VCaP (cell line): Measurements from ENCODE around the gene NID2.

ENCODE experiments used
- H3K27ac ChIP-seq: fragments of 450-650 bp; 2 replicates; pipeline ENCODE4 v1.5.1; 2017
- TF ChIP-seq, protein P1 (sequence below): fragments of 450-650 bp; conservative IDR thresholded peaks from 2 replicates; pipeline ENCODE4 v1.5.1; 2017; ENCODE audit warnings: mild to moderate bottlenecking, moderate library complexity

Gene NID2

DNA sequence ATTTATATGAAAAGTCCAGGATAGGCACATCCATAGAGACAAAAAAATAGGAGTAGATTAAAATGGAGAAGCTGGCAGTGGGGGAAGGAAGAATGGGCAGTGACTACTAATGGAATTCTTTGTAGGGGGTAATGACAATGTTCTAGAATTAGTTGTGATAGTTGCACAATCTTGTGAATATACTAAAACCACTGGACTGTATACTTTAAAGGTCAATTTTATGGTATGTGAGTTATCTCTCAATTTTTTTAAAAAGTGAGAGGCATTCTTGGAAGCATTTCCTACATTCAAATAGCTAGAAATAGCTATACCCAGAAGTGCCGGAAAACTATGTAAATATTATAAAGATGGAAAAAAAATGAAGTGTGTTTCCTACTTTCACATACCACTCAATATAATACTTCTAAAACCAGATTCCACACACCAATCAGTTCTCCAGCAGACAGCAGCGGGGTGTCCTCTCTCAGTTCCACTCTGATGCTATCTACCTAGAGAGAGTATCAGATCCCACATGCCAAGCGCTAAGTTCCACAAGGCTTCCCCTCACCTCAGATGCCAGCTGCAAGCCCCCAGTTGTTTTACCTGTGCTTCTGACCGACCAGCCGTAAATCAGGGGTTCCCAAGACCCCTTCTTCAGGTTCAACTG lies 41.7 kb upstream of the NID2 start:
- H3K27ac ChIP-seq = no peak overlapping the region
- TF ChIP-seq, protein P1, sequence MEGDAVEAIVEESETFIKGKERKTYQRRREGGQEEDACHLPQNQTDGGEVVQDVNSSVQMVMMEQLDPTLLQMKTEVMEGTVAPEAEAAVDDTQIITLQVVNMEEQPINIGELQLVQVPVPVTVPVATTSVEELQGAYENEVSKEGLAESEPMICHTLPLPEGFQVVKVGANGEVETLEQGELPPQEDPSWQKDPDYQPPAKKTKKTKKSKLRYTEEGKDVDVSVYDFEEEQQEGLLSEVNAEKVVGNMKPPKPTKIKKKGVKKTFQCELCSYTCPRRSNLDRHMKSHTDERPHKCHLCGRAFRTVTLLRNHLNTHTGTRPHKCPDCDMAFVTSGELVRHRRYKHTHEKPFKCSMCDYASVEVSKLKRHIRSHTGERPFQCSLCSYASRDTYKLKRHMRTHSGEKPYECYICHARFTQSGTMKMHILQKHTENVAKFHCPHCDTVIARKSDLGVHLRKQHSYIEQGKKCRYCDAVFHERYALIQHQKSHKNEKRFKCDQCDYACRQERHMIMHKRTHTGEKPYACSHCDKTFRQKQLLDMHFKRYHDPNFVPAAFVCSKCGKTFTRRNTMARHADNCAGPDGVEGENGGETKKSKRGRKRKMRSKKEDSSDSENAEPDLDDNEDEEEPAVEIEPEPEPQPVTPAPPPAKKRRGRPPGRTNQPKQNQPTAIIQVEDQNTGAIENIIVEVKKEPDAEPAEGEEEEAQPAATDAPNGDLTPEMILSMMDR = no peak

DNA sequence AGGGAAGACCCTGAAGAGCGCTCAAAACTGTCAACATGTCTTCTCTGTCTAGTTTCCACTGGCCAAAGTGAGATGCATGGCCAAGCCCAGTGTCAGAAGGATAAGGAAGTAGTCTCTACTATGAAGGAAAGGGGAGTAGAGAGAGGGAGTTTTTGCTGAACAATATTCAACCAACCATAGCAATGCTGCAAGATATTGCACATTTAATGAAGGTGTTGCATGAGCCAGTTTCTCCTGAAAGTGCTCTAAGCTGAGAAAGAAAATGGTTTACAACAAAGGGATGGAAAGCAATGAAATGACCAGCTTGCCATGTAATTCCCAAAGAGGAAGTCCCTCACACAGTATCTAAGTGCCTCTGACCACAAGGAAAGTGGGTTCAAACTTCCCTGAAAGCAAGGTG lies 40.0 kb upstream of the NID2 start:
- TF ChIP-seq, protein P1 = no peak
- no peak overlapping the region for H3K27ac ChIP-seq

DNA sequence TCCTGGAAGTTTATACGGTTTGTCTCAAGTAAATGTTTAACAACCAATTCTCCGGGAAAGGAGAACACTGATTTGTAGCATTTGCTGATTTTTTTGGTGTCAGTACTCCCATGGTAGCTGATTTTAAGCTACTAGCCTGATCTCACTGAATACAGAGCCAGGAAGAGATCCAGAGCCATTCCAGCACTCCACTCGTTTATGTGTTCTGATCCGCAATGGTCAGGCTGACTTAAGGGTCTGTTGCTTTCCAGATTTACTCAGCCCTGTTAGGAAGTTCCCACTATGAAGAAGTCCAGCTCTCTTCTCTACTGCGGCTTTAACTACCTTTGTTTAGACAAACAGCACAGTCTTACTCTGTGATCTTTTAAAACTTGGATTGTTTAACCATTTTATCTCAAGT lies 38.0 kb upstream of the NID2 start:
- TF ChIP-seq, protein P1 = no peak
- H3K27ac ChIP-seq = peak overlapping the region; percentile 66

DNA sequence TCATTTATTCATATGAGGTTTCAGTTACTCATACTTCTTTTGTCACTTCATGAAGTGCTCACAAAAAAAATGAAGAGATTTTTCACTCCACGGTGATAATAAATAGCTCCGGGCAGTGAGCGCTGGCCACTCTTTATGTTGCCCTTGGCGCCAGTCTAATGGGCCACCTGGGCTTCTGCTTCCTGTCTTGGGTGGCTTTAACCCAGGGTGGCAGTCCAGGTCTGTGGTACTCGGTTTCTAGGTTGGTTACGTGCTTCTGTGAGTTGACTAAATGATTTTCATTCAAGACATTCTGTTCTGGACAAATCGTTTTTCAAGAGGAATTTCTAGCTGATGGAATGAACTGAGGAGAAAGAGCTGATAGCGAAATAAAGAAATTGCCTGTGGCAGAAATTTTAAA lies 34.6 kb upstream of the NID2 start:
- TF ChIP-seq, protein P1 = no peak
- no peak overlapping the region for H3K27ac ChIP-seq

DNA sequence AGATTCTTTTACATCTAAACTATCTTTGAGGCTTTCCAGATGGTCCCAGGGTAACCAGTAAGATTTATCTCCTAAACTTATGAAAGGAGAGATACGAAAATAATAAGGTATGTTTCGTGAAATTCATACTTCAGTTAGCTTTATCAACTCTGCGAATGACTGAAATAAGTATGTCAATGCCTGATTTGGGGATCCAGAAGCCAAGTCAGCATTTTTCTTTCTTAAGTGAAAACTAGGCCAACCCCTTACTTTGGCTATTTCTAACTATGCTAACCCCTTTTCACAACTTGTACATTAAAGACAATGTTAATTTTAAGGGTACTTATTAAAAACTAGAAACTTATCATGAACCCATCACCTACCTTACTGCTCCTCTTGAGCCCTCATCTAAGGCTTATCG lies 26.9 kb upstream of the NID2 start:
- H3K27ac ChIP-seq = no peak overlapping the region
- TF ChIP-seq, protein P1 = no peak

DNA sequence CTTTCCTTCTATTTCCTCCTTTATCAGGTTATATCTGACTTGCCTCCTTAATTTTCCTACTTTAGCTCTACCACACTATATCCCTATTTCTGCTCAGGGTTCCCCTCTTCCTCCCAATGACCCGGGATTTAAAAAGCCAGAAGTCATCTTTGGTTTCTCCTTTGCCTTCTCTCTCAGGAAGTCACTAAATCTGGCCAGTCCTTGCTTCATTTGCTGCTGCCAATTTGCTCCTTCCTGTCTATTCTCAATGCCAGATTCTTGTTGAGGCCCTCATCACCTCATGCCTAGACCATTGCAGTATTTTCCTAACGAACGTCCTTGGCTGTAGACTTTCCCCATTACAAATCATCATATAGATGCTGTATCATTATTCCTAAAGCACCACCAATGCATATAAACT lies 26.5 kb upstream of the NID2 start:
- TF ChIP-seq, protein P1 = no peak

DNA sequence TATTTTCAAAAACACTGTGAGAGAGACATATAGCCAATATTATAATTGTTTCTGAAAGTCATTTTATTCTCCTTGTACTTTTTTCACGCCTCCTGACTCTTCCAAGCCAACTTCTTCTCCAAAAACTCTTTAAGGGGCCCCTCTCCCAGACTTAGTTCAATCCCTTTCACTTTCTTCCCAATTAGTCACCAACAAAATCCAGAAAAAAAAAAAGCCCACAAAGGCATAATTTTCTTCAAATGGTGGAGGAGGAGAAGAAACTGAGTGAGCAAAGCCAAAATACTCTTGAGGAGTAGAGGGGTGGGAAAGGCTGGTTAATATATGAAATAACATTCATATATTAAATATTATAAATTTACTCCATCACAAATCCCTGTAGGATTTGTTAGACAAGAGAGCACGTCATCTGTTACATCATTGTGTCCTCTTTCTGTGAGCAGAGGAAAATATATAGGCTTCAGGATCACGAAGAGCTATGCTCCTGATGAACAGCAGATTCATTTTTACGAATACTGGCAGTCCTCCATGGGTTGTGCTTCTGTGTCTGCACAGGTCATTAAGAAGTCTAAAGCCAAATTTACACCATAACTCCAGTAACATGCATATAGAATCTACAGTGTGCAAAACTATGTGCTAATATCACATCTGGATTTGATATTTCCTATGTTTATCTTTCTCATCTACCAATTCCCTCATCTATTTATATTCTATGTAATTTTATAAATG lies 25.9 kb upstream of the NID2 start:
- TF ChIP-seq, protein P1 = no peak
- H3K27ac ChIP-seq = no peak overlapping the region

More for the DNA sequence above, 26.5 kb upstream of the NID2 start:
- H3K27ac ChIP-seq = no peak overlapping the region
